H1 (cell line): Measurements from ENCODE around the gene DYNLRB1. TPM values are rescaled to one million over a fixed set of nuclear protein-coding genes. Genes with fewer than 3 reads are reported as not detected.

Experiments used
- CTCF ChIA-PET: fragments of 300-600 bp; sonication (Branson Sonifier 250); formaldehyde crosslinking; loops from one replicate; lab custom pipeline; 2021; ENCODE audit not compliant: partially characterized antibody; lab: Charles Lee
- POLR2A ChIA-PET: fragments of 300-600 bp; sonication (Branson Sonifier 250); formaldehyde crosslinking; loops from one replicate; lab custom pipeline; 2021; ENCODE audit warnings: inconsistent platforms; ENCODE audit not compliant: partially characterized antibody; lab: Charles Lee
- DNase-seq, 2 experiments: peaks; one replicate each; pipeline versions ENCODE4 v3.0.0 to v3.0.0-alpha.2; 2010 to 2022; ENCODE audit warnings: low spot score in 2 of 2, low read depth in 1 of 2, mixed read lengths in 1 of 2
- FAIRE-seq: peaks from 2 replicates; lab custom pipeline; 2011; peaks lifted over from hg19 to GRCh38; lab: Jason Lieb, UNC
- H2AFZ ChIP-seq: 2 replicates; pipeline ENCODE4 v1.8.1; 2012; ENCODE audit warnings: low read length, inconsistent platforms
- H2AK5ac ChIP-seq: 2 replicates; pipeline ENCODE4 v1.6.1; 2013; ENCODE audit warnings: low read depth, low read length
- H2BK120ac ChIP-seq: replicated peaks from 2 replicates; pipeline ENCODE3; 2013; ENCODE audit warnings: low read depth, low read length, inconsistent platforms
- H2BK12ac ChIP-seq: 2 replicates; pipeline ENCODE4 v1.6.1; 2013; ENCODE audit warnings: low read depth, low read length
- H2BK15ac ChIP-seq: 2 replicates; pipeline ENCODE4 v1.6.1; 2013; ENCODE audit warnings: low read length
- H2BK20ac ChIP-seq: 2 replicates; pipeline ENCODE4 v1.6.1; 2013; ENCODE audit warnings: low read length
- H2BK5ac ChIP-seq: 2 replicates; pipeline ENCODE4 v1.6.1; 2013; ENCODE audit warnings: low read depth, low read length
- H3K14ac ChIP-seq: 2 replicates; pipeline ENCODE4 v1.6.1; 2013; ENCODE audit warnings: inconsistent platforms; ENCODE audit not compliant: insufficient read length
- H3K18ac ChIP-seq: 2 replicates; pipeline ENCODE4 v1.6.1; 2013; ENCODE audit warnings: low read length; ENCODE audit errors: extremely low read depth
- H3K23ac ChIP-seq: 2 replicates; pipeline ENCODE4 v1.6.1; 2013; ENCODE audit warnings: inconsistent platforms; ENCODE audit not compliant: insufficient read length
- H3K23me2 ChIP-seq: 2 replicates; pipeline ENCODE4 v1.6.1; 2013; ENCODE audit warnings: low read depth, low read length
- H3K27ac ChIP-seq: 2 replicates; pipeline ENCODE4 v1.6.1; 2011; ENCODE audit warnings: low read depth, low read length, inconsistent platforms
- H3K27me3 ChIP-seq, 4 experiments: replicated peaks in 1 of 4; 1 replicate in 1 of 4; 2 replicates in 3 of 4; pipeline versions ENCODE4 v1.6.1 to v1.8.1; 2011 to 2013; ENCODE audit warnings: low read length in 3 of 4, mild to moderate bottlenecking in 3 of 4, inconsistent platforms in 2 of 4, mixed read lengths in 2 of 4, moderate library complexity in 1 of 4; ENCODE audit not compliant: control insufficient read depth in 3 of 4, insufficient read depth in 3 of 4; ENCODE audit errors: extremely low read depth in 1 of 4
- H3K36me3 ChIP-seq, 4 experiments: 2 replicates each; pipeline versions ENCODE4 v1.6.1 to v1.8.1; 2011 to 2013; ENCODE audit warnings: mild to moderate bottlenecking in 4 of 4, low read length in 3 of 4, moderate library complexity in 2 of 4, control low read depth in 1 of 4, inconsistent platforms in 1 of 4; ENCODE audit not compliant: insufficient read depth in 4 of 4, control insufficient read depth in 2 of 4
- H3K4ac ChIP-seq: replicated peaks from 2 replicates; pipeline ENCODE3; 2013; ENCODE audit warnings: low read length, low read depth, mixed read lengths, inconsistent platforms; ENCODE audit not compliant: insufficient read length
- H3K4me1 ChIP-seq, 4 experiments: replicated peaks in 1 of 4; 1 replicate in 1 of 4; 2 replicates in 3 of 4; pipeline versions ENCODE4 v1.6.1 to v1.8.1; 2011 to 2013; ENCODE audit warnings: low read length in 3 of 4, inconsistent platforms in 2 of 4, mixed read lengths in 1 of 4; ENCODE audit not compliant: insufficient read depth in 4 of 4, control insufficient read depth in 3 of 4
- H3K4me2 ChIP-seq, 2 experiments: 2 replicates each; pipeline versions ENCODE4 v1.6.1 to v1.8.1; 2011 to 2013; ENCODE audit warnings: low read depth in 2 of 2, low read length in 2 of 2, control low read depth in 1 of 2, inconsistent platforms in 1 of 2, mild to moderate bottlenecking in 1 of 2; ENCODE audit not compliant: insufficient read depth in 1 of 2
- H3K4me3 ChIP-seq, 4 experiments: fragments of 200-600, 300-600 bp in 1 of 4; sonication (generic), shearing (Covaris generic), sonication (Bioruptor Twin) in 1 of 4; 2 replicates each; pipeline versions ENCODE4 v1.5.1 to v1.8.1; 2011 to 2016; ENCODE audit warnings: low read length in 4 of 4, low read depth in 3 of 4, control low read depth in 2 of 4, inconsistent platforms in 2 of 4, mild to moderate bottlenecking in 2 of 4, mixed read lengths in 1 of 4, moderate library complexity in 1 of 4; ENCODE audit not compliant: insufficient read depth in 2 of 4; ENCODE audit errors: extremely low read depth in 1 of 4
- H3K56ac ChIP-seq: replicated peaks from 2 replicates; pipeline ENCODE3; 2013; ENCODE audit warnings: low read depth, mild to moderate bottlenecking, mixed read lengths, low read length, inconsistent platforms; ENCODE audit not compliant: insufficient read length
- H3K79me1 ChIP-seq: 2 replicates; pipeline ENCODE4 v1.6.1; 2013; ENCODE audit warnings: low read depth, low read length, control low read depth
- H3K79me2 ChIP-seq, 2 experiments: 2 replicates each; pipeline versions ENCODE4 v1.6.1 to v1.8.1; 2012 to 2013; ENCODE audit warnings: low read length in 2 of 2, mild to moderate bottlenecking in 2 of 2, inconsistent platforms in 1 of 2; ENCODE audit not compliant: insufficient read depth in 2 of 2, control insufficient read depth in 1 of 2
- H3K9ac ChIP-seq, 4 experiments: replicated peaks in 1 of 4; 1 replicate in 1 of 4; 2 replicates in 3 of 4; pipeline versions ENCODE4 v1.6.1 to v1.8.1; 2011 to 2013; ENCODE audit warnings: low read depth in 3 of 4, low read length in 3 of 4, control low read depth in 2 of 4, mild to moderate bottlenecking in 2 of 4, moderate library complexity in 2 of 4, inconsistent platforms in 1 of 4; ENCODE audit errors: extremely low read depth in 1 of 4
- H3K9me3 ChIP-seq, 2 experiments: 2 replicates each; pipeline versions ENCODE4 v1.6.1 to v1.8.1; 2012 to 2013; ENCODE audit warnings: mild to moderate bottlenecking in 2 of 2, moderate library complexity in 2 of 2, control low read depth in 1 of 2, inconsistent platforms in 1 of 2, low read depth in 1 of 2, low read length in 1 of 2, mixed read lengths in 1 of 2; ENCODE audit not compliant: insufficient read depth in 2 of 2
- H4K20me1 ChIP-seq, 2 experiments: replicated peaks in 1 of 2; 2 replicates each; pipeline versions ENCODE3 to v1.8.1; 2011 to 2013; ENCODE audit warnings: inconsistent platforms in 2 of 2, low read length in 2 of 2, mild to moderate bottlenecking in 1 of 2; ENCODE audit not compliant: insufficient read depth in 2 of 2, control insufficient read depth in 1 of 2
- H4K5ac ChIP-seq: 2 replicates; pipeline ENCODE4 v1.6.1; 2013; ENCODE audit warnings: low read length, low read depth, mixed read lengths, inconsistent platforms; ENCODE audit not compliant: insufficient read length
- H4K8ac ChIP-seq: 2 replicates; pipeline ENCODE4 v1.8.0; 2013; ENCODE audit warnings: mild to moderate bottlenecking, moderate library complexity, low read length, inconsistent platforms; ENCODE audit not compliant: insufficient read depth; ENCODE audit errors: extremely low read depth
- H4K91ac ChIP-seq: replicated peaks from 2 replicates; pipeline ENCODE3; 2013; ENCODE audit warnings: low read length, mixed read lengths, inconsistent platforms; ENCODE audit not compliant: insufficient read length
- BACH1 ChIP-seq: IDR thresholded peaks from 2 replicates; pipeline ENCODE4 v1.6.1; 2012; ENCODE audit warnings: low read length, improper control_type of control experiment
- BRCA1 ChIP-seq: IDR thresholded peaks from 2 replicates; pipeline ENCODE4 v1.6.1; 2012; ENCODE audit warnings: low read depth, low read length, improper control_type of control experiment
- CEBPB ChIP-seq: IDR thresholded peaks from 2 replicates; pipeline ENCODE4 v1.6.1; 2012; ENCODE audit warnings: low read depth, low read length
- CHD2 ChIP-seq: IDR thresholded peaks from 2 replicates; pipeline ENCODE4 v1.6.1; 2012; ENCODE audit warnings: low read length, improper control_type of control experiment
- EP300 ChIP-seq, 2 experiments: IDR thresholded peaks; 1 replicate in 1 of 2; 2 replicates in 1 of 2; pipeline ENCODE4 v1.6.1; 2011 to 2012; ENCODE audit warnings: low read depth in 2 of 2, low read length in 2 of 2, mild to moderate bottlenecking in 2 of 2, borderline replicate concordance in 1 of 2, inconsistent platforms in 1 of 2, moderate library complexity in 1 of 2
- KDM5A ChIP-seq: fragments of 200-600 bp; IDR thresholded peaks from 2 replicates; pipeline ENCODE4 v1.7.1; 2012; ENCODE audit warnings: mild to moderate bottlenecking, low read length, inconsistent platforms, mixed read lengths
- MAFK ChIP-seq: IDR thresholded peaks from 2 replicates; pipeline ENCODE4 v1.6.1; 2012; ENCODE audit warnings: low read depth, mild to moderate bottlenecking, improper control_type of control experiment, low read length
- NRF1 ChIP-seq: IDR thresholded peaks from 2 replicates; pipeline ENCODE4 v1.6.1; 2011; ENCODE audit warnings: mild to moderate bottlenecking, low read depth, low read length, improper control_type of control experiment
- POLR2AphosphoS5 ChIP-seq: IDR thresholded peaks from 2 replicates; pipeline ENCODE4 v1.6.1; 2011; ENCODE audit warnings: low read depth, low read length
- RXRA ChIP-seq: IDR thresholded peaks from 2 replicates; pipeline ENCODE4 v1.6.1; 2011; ENCODE audit warnings: low read depth, mild to moderate bottlenecking, low read length, moderate library complexity; ENCODE audit not compliant: insufficient read depth
- SIRT6 ChIP-seq: IDR thresholded peaks from one replicate; pipeline ENCODE4 v1.7.1; 2012; ENCODE audit warnings: low read length, inconsistent platforms
- WGBS, 2 experiments: shearing (Covaris generic) in 1 of 2; methylation state at CpG; one replicate each; pipeline versions ENCODE4 v1.1.6 to v1.1.7; 2013 to 2015; ENCODE audit warnings: low lambda C conversion rate in 2 of 2, mixed read lengths in 2 of 2, inconsistent platforms in 1 of 2, low coverage in 1 of 2, missing lambda C conversion rate in 1 of 2; ENCODE audit not compliant: insufficient replicate concordance in 2 of 2, insufficient coverage in 1 of 2, insufficient read length in 1 of 2; ENCODE audit errors: extremely low coverage in 1 of 2, missing lambda C conversion rate in 1 of 2; 5-methylcytosine and 5-hydroxymethylcytosine counted together
- polyA plus RNA-seq, 7 experiments: library from polyadenylated mRNA; depleted of rRNA in 3 of 7; stranded (reverse) in 5 of 7; unstranded in 2 of 7; fragments of >200 nt in 5 of 7; fragments of 200-250 nt in 2 of 7; gene quantifications; 1 replicate in 5 of 7; 2 replicates in 1 of 7; 4 replicates in 1 of 7; pipeline versions ENCODE4 v1.2.1 to v1.2.3, GENCODE V29; 2011 to 2013; ENCODE audit warnings: missing spikeins in 2 of 7, mixed read lengths in 2 of 7
- total RNA-seq: library from RNA; stranded (reverse); fragmentation: NEBNext Ultra II Directional; extraction: Animal tissue kit (Norgen Biotek cat#: 25700); gene quantifications from 2 replicates; pipeline ENCODE4 v1.2.1, GENCODE V29; 2021
- TF ChIP-seq, protein P1 (sequence below): IDR thresholded peaks from 2 replicates; pipeline ENCODE4 v1.6.1; 2011; ENCODE audit warnings: low read depth, mild to moderate bottlenecking, low read length; ENCODE audit not compliant: insufficient read depth
- TF ChIP-seq, protein P2 (sequence below): IDR thresholded peaks from 2 replicates; pipeline ENCODE4 v1.6.1; 2012; ENCODE audit warnings: inconsistent platforms

DYNLRB1 gene
- total and polyA plus RNA-seq, 2 of the 8 experiments (the other 6 are each of a cell fraction or from before 2014, with no cell fraction given), result 109 to 214 TPM

DNA sequence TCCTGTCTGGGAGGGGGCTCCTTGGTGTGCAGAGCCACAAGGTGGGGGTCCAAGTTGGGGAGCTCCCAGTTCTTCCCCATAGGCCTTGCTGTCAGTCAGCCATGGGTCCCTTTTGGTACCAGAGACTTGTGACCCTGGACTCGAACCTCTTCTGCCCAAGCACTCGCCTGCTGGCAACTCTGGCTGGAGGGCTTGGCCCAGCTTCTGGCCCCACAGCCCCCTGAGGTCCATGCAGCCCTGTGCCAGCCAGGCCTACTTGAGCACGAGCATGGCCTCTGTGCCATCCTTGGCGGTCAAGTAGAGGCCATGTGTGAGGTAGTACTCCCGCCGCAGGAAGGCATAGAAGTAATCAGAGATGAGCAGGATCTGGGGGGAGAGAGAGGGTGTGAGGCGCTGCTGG is 44.4 kb downstream of the DYNLRB1 start:
- no peak overlapping the region for H2BK15ac ChIP-seq
- DNase-seq (no peak), FAIRE-seq (no peak)
- H3K23me2 ChIP-seq, result peaks cover 4% of the 10 kb centered on the region
- ChIA-PET POLR2A (interaction anchor here (1.1 to 3.2 kb wide), 2 partner anchors 143 to 147 kb away, joined by 3 to 7 read pairs; partner anchors contain the start of gene TP53INP2), CTCF (interaction anchor here (1.2 to 6.2 kb wide), 4 partner anchors 8 to 147 kb away, joined by 3 to 48 read pairs (median 4); no protein-coding TSS in a partner anchor)
- no peak overlapping the region for H3K14ac ChIP-seq
- H3K56ac ChIP-seq, result no peak overlapping the region
- H3K79me2 ChIP-seq, result no peaks in the 10 kb centered on the region
- H4K5ac ChIP-seq, result no peak overlapping the region
- H3K4me1 ChIP-seq, result peaks cover 0 to 2% (median 0%) of the 10 kb centered on the region in 4 experiments; a peak in 1 of 7 replicates
- H3K36me3 ChIP-seq, result no peaks in the 10 kb centered on the region
- peaks cover 3% of the 10 kb centered on the region for H3K79me1 ChIP-seq
- no peak overlapping the region for H3K4me2 ChIP-seq
- H2AFZ ChIP-seq, result no peak overlapping the region
- H3K4me3 ChIP-seq, result no peak overlapping the region
- no peak overlapping the region for H3K4ac ChIP-seq
- H2AK5ac ChIP-seq, result no peak overlapping the region
- H4K8ac ChIP-seq, result no peak overlapping the region
- H2BK20ac ChIP-seq, result no peak overlapping the region
- no peak overlapping the region for H3K18ac ChIP-seq
- H3K9ac ChIP-seq, result no peak overlapping the region
- H3K9me3 ChIP-seq, result no peaks in the 10 kb centered on the region
- H2BK5ac ChIP-seq, result no peak overlapping the region
- peaks cover 0 to 7% of the 10 kb centered on the region in 2 experiments for H4K20me1 ChIP-seq
- WGBS, 2 experiments, result 93% methylated on average over 7 of the region's 7 CpGs; no CpG with 5 or more reads in 1 of the 2 experiments
- peaks cover 0 to 2% (median 0%) of the 10 kb centered on the region in 4 experiments; a peak in 1 of 7 replicates for H3K27me3 ChIP-seq
- no peak overlapping the region for H2BK120ac ChIP-seq
- no peak overlapping the region for H4K91ac ChIP-seq
- H3K23ac ChIP-seq, result no peak overlapping the region
- H3K27ac ChIP-seq, result no peak overlapping the region
- no peak overlapping the region for H2BK12ac ChIP-seq
- TF ChIP-seq BACH1 (no peak), BRCA1 (no peak), CEBPB (no peak), POLR2AphosphoS5 (no peak), NRF1 (no peak), KDM5A (no peak), SIRT6 (no peak), EP300 (IDR thresholded peaks at IDR 0.05; ENCODE audit: borderline replicate concordance in 1 of 2, low read depth in 2 of 2, low read length in 2 of 2) (no peak), CHD2 (no peak), RXRA (no peak), MAFK (no peak)
- TF ChIP-seq, protein P1, sequence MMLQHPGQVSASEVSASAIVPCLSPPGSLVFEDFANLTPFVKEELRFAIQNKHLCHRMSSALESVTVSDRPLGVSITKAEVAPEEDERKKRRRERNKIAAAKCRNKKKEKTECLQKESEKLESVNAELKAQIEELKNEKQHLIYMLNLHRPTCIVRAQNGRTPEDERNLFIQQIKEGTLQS, result no peak
- TF ChIP-seq, protein P2, sequence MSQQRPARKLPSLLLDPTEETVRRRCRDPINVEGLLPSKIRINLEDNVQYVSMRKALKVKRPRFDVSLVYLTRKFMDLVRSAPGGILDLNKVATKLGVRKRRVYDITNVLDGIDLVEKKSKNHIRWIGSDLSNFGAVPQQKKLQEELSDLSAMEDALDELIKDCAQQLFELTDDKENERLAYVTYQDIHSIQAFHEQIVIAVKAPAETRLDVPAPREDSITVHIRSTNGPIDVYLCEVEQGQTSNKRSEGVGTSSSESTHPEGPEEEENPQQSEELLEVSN, result no peak
